ENCODE results near the gene CPLANE2.

- TF ChIP-seq ELK4 (IDR thresholded peaks at IDR 0.05; ENCODE audit: borderline replicate concordance, low read depth, low read length) (no peak), REST (tag by site-specific recombination; IDR thresholded peaks at IDR 0.05) (no peak), ZBTB6 (tag by site-specific recombination; IDR thresholded peaks at IDR 0.05) (no peak), PRDM1 (tag by site-specific recombination; IDR thresholded peaks at IDR 0.05) (no peak), ZNF274 (IDR thresholded peaks at IDR 0.05; ENCODE audit: low read length) (no peak), ZNF274 (tag by site-specific recombination; IDR thresholded peaks at IDR 0.05; ENCODE audit: borderline replicate concordance) (no peak), PRDM10 (tag by site-specific recombination; IDR thresholded peaks at IDR 0.05) (no peak), CTCF (tag by site-specific recombination; IDR thresholded peaks at IDR 0.05) (no peak), ZNF785 (tag by site-specific recombination; IDR thresholded peaks at IDR 0.05) (no peak)
Measured at GRCh38 chr1:16233431-16233830, 3.6 kb downstream of the CPLANE2 start.
